Endothelial cell of umbilical vein (primary cell): ENCODE measurements around the gene STK40.

Experiments
- CTCF ChIP-seq, 2 donors: IDR thresholded peaks; 1 replicate in 1 of 2; 2 replicates in 1 of 2; pipeline ENCODE4 v1.5.1; 2011; ENCODE audit warnings: low read length in 2 of 2, mild to moderate bottlenecking in 2 of 2, moderate library complexity in 2 of 2, control low read depth in 1 of 2, inconsistent platforms in 1 of 2, low read depth in 1 of 2; ENCODE audit not compliant: insufficient read depth in 1 of 2; ENCODE audit errors: extremely low read depth in 1 of 2
- POLR2A ChIP-seq: IDR thresholded peaks from 2 replicates; pipeline ENCODE4 v1.6.1; 2012; ENCODE audit warnings: low read depth, mild to moderate bottlenecking, control low read depth, low read length

GRCh38 chr1:36397083-36397377, 11.3 kb upstream of the STK40 start:
- TF ChIP-seq CTCF (IDR thresholded peaks at IDR 0.05; ENCODE audit: extremely low read depth in 1 of 2, insufficient read depth in 1 of 2, low read depth in 1 of 2, low read length in 2 of 2) (no peak), POLR2A (no peak)
